Hepatic stellate cell (primary cell): Measurements from ENCODE around the gene COBL.

ENCODE experiments used
- DNase-seq: peaks from one replicate; pipeline ENCODE4 v3.0.0; 2011; ENCODE audit warnings: low spot score

Gene COBL

GRCh38 chr7:51141451-51142003, 175.1 kb downstream of the COBL start:
- DNase-seq, result peak; percentile 29

GRCh38 chr7:51140199-51141164, 176.1 kb downstream of the COBL start:
- no peak for DNase-seq

GRCh38 chr7:51139796-51140195, 176.8 kb downstream of the COBL start:
- DNase-seq, result no peak

GRCh38 chr7:51138123-51139085, 178.2 kb downstream of the COBL start:
- DNase-seq, result no peak

- no peak for DNase-seq
These were observed 181.0 kb downstream of the COBL start for GRCh38 chr7:51135576-51135975.

GRCh38 chr7:51134013-51134441, 182.6 kb downstream of the COBL start:
- no peak for DNase-seq

- DNase-seq, result no peak
These were observed 183.9 kb downstream of the COBL start for GRCh38 chr7:51132661-51133060.

- no peak for DNase-seq
These were observed 186.8 kb downstream of the COBL start for GRCh38 chr7:51129527-51130472.

GRCh38 chr7:51128545-51129435, 187.8 kb downstream of the COBL start:
- DNase-seq, result no peak

- DNase-seq, result no peak
These were observed 189.0 kb downstream of the COBL start for GRCh38 chr7:51127618-51127904.

- DNase-seq, result no peak
These were observed 189.6 kb downstream of the COBL start for GRCh38 chr7:51126813-51127617.

- no peak for DNase-seq
These were observed 190.3 kb downstream of the COBL start for GRCh38 chr7:51126324-51126723.

GRCh38 chr7:51124321-51124720, 192.3 kb downstream of the COBL start:
- no peak for DNase-seq

GRCh38 chr7:51123322-51124019, 193.1 kb downstream of the COBL start:
- DNase-seq, result peak; percentile 52

GRCh38 chr7:51121931-51122425, 194.6 kb downstream of the COBL start:
- no peak for DNase-seq

GRCh38 chr7:51121036-51121790, 195.4 kb downstream of the COBL start:
- no peak for DNase-seq

- no peak for DNase-seq
These were observed 198.0 kb downstream of the COBL start for GRCh38 chr7:51118628-51119027.

GRCh38 chr7:51114501-51114900, 202.1 kb downstream of the COBL start:
- DNase-seq, result no peak
